HG03045 (cell line): ENCODE measurements around the gene ARHGEF7.
"Not testable (repeated sequence)": the region's sequence is repeated elsewhere in the genome, so short reads cannot be mapped to it uniquely, and the experiment has no call there.

Experiments
- ATAC-seq: cut with Tn5 transposase; IDR thresholded peaks from one replicate; pipeline ENCODE4 v1.9.1; 2021; ENCODE audit warnings: mild to moderate bottlenecking, moderate library complexity; ENCODE audit not compliant: unreplicated experiment

Gene ARHGEF7, protein sequence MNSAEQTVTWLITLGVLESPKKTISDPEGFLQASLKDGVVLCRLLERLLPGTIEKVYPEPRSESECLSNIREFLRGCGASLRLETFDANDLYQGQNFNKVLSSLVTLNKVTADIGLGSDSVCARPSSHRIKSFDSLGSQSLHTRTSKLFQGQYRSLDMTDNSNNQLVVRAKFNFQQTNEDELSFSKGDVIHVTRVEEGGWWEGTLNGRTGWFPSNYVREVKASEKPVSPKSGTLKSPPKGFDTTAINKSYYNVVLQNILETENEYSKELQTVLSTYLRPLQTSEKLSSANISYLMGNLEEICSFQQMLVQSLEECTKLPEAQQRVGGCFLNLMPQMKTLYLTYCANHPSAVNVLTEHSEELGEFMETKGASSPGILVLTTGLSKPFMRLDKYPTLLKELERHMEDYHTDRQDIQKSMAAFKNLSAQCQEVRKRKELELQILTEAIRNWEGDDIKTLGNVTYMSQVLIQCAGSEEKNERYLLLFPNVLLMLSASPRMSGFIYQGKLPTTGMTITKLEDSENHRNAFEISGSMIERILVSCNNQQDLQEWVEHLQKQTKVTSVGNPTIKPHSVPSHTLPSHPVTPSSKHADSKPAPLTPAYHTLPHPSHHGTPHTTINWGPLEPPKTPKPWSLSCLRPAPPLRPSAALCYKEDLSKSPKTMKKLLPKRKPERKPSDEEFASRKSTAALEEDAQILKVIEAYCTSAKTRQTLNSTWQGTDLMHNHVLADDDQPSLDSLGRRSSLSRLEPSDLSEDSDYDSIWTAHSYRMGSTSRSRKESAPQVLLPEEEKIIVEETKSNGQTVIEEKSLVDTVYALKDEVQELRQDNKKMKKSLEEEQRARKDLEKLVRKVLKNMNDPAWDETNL

DNA sequence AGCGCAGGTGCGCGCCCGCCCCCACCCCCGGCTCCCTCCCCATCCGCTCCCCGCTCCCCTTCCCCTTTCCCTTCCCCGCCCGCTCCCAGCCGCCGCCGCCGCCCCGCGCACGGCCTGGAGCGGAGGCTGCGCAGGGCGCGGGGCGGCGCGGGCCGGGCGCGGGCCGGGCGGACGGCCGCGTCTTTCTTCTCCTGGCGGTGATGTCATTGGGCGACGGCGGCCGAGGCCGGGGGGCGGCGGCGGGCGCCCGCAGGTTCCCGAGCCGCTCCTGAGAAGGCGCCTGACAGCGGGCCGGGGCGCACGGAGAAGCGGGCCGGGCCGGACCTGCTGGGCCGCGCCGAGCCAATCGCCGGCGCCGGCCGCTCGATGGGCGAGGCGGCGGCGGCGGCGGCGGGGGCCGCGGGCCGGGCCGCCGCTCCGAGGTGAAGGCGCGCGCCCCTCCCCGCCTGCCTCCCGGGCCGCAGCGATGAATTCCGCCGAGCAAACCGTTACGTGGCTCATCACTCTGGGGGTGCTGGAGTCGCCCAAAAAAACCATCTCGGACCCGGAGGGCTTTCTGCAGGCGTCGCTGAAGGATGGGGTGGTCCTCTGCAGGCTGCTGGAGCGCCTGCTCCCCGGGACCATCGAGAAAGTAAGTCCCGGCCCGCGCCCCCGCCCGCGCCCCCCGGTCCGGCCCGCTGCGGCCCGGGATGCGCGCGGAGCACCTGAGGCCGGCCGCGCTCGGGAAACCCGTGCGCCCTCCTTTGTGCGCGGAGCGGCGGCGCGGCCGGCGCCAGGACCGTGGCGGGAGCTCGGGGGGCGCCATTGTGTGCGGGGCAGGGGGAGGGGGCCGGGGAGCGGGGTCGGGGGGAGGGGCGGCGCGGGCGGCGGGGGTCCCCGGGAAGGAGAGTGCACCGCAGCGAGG, at the start of gene ARHGEF7:
ARHGEF7 (plus strand) TSS at position 250 of the 904 bp plus-strand sequence; CDS start at position 467, 217 bp downstream.
- ATAC-seq, result no peak

- ATAC-seq, result no peak
Observed at GRCh38 chr13:111065698-111066097, 49.4 kb upstream of the ARHGEF7 start.

GRCh38 chr13:111066544-111066943, 48.6 kb upstream of the ARHGEF7 start:
- no peak for ATAC-seq

DNA sequence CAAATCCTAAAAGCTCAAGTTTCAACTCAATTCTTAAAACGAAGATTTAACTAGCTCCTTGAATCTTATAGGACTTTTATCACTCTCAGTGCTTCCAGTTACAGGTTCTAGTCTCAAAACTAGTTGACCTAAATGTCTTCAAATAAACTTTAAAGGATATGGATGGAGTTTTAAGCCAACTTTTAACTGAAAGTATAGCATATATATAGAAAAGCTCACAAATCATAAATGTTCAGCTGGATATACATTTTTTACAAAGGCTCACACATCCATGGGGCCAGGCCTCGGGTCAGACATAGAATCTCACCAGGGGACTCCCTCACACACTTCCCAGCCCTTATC, 47.1 kb upstream of the ARHGEF7 start:
- ATAC-seq, result no peak

DNA sequence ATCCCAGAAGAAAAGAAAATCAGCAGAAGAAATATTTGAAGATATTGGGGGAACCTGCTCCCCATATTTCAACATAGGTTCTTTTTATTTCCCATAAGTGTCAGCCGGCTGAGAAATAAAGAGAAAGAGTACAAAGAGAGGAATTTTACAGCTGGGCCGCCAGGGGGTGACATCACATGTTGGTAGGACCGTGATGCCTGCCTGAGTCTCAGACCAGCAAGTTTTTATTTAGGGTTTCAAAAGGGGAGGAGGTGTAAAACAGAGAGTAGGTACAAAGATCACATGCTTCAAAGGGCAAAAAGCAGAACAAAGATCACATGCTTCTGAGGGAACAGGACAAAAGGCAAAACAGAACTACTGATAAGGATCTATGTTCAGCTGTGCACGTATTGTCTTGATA, 44.0 kb upstream of the ARHGEF7 start:
- not testable (repeated sequence) for ATAC-seq

GRCh38 chr13:111071526-111071925, 43.6 kb upstream of the ARHGEF7 start:
- ATAC-seq, result not testable (repeated sequence)

- no peak for ATAC-seq
Observed at GRCh38 chr13:111074826-111075225, 40.3 kb upstream of the ARHGEF7 start.

GRCh38 chr13:111076155-111077013, 38.7 kb upstream of the ARHGEF7 start:
- ATAC-seq, result no peak

DNA sequence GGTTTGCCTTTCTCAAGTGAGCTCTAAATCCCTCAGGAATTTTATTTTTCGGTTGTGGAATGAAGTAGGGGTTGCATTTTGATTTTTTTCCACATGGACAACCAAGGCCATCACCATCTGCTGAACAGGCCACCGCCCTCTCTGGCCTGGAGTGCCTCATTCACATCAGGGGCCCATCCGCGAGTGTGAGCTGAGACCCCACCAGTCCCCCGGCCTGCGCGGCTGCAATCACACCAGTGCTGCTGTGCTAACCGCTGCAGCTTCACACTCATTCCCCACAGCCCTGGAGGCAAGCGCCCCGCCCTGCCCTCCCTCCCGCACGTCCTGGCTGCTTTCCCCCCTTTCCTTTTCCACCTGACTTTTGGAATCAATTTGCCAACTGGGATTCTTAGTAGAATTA, 35.7 kb upstream of the ARHGEF7 start:
- no peak for ATAC-seq

DNA sequence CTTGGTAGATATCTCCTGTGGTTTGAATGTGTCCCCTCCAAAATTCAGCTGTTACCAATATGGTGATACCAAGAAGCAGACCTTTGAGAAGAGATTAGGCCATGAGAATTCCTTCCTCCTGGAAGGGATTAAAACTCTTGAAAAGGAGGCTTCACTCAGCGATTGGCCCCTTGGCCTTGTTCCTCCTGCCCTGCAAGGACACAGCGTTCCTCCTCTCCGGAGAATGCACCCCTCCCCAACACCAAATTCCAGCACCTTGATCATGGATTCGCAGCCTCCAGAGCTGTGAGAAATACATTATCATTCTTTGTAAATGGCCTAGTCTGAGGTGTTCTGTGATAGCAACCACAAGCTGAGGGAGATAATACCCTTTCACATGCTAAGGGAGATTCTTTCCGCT, 34.5 kb upstream of the ARHGEF7 start:
- ATAC-seq, result no peak

DNA sequence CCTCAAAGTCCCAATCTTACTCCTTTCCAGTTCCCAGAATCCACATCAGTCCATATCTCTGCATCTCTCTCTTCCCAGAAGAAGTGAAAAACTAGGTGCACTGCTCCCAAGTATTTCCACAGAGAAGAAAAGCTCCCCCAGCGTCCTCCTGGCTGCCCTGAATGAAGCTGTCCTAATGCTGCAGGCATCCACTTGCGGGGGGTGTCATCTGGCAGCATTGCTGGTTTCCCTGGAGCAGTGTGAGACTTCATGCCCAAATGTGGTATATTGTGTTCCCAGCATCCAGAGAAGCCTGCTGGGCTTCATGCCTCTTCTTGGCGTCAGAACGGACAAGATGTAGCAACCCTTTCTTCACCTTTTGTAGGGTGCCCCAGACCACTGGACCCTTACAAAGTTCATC, 32.9 kb upstream of the ARHGEF7 start:
- no peak for ATAC-seq

- not testable (repeated sequence) for ATAC-seq
Observed at GRCh38 chr13:111082769-111083168, 32.3 kb upstream of the ARHGEF7 start.

GRCh38 chr13:111083693-111084092, 31.4 kb upstream of the ARHGEF7 start:
- ATAC-seq, result not testable (repeated sequence)

DNA sequence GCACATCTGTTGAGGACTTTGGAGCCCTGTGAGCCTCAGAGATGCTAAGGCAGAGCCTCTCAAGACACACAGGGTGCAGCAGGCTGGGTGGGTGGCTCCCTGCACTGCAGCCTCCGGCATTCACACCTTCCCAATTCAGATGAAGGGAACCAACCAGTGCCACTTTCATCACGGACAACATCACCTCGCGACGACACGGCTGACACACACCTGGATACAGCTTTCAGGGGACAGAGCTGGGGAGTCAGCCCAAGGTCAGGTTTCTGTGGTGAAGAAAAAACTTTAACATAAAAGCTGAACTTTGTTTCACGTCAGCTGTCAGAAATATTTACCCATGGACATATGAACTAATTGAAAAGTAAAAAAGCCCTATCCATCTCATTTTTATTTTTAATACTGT, 24.9 kb upstream of the ARHGEF7 start:
- ATAC-seq, result no peak

DNA sequence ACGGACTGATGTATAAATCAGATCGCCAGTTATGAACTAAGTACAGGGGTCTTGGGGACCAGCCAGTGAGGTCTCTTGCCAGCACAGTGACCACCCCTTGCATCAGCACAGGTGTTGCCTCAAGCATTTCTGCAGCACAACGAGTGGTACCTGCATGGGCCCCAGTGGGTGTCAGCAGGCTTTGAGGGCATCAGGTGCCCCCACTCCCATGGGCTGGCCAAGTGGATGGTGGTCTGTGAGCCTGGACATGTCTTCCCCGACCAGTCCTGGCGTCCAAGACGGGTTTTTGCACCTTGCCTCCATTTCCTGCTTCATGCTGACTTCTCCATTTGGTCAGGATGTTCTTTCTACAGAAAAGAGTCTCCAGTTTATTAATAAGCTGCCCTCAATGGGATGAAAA, 22.4 kb upstream of the ARHGEF7 start:
- ATAC-seq, result no peak

DNA sequence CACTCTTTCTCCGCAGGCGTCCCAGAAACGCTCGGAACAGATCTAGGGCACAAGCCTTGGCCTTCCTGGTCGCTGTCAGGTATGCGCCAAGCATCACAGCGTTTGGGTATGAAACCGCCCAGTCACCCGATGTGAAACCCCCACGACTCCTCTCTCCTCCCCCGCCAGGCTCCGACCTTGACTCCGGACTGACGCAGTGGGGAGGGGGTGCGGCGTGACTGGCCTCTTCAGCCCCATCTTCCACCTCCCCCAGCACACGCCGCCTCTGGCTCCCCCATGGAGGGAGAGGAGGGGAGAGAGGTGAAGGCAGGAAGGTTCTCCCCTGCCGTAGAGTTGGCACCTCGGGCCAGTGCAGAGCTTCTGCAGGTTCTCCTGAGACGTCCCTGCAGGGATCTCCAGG, 22.0 kb upstream of the ARHGEF7 start:
- ATAC-seq, result no peak

- ATAC-seq, result no peak
Observed at GRCh38 chr13:111093634-111094033, 21.5 kb upstream of the ARHGEF7 start.

DNA sequence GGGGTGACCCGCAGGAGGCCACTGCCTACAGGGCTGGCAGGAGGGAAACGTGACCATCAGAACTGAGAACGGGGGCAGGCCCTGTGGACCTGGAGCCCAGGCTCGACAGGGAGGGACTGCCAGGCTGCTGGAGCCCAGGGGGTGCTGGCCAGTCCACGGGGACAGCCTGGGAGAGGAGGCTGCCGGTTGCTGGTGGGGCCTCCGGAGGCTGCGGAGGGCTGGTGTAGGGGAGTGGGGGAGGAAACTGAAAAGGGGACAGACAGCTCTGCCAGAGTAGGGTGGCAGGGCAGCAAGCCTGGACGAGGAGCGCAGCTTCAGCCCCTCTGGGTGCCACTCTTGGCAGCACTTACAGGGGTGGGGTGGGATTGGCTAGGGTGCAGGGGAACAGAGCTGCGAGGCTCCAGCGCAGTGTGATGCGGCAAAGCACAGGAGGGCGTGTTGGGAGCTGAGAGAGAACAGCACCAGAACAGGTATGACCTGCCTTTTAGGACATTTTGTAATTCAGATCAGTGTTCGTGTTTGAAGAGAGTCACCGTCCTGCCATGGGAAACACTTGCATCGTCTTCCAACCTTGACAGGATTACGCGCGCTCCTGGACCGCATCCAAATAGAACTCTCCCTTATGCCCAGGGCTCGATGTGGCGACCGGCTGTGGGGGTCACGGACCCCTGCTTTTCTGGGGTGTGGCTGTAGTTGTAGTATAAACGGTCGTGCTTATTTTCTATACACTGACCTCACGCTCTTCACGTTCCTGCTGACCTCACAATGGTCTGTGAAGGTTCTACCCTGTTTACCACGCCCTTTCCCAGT, 19.9 kb upstream of the ARHGEF7 start:
- ATAC-seq, result no peak

DNA sequence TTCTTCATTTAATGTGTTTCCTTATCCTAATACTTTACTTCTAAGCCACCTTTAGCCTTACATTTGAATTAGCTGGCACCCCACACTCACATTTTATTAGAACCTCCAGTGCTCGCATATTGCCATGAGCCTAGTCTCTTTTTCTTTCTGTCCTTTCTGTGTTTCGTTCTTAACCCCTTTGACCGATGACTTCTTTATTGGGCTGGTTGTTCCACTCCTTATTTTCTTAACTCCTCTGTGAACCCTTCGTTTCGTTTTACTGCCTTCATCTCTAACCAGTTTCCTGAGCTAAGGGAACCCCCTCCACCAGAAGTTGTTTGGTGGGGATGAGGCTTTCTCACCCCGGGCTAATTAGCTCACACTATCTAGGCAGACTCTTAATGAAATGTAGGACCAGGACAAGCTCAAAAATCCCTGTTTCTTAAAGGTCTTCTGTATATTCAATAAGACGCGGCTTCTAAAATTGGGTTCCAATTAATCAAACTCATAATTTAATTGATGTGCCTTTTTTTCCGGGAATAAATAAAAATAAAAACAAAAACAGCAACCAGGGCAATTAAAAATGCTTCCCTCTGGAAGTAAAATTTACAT, 19.1 kb upstream of the ARHGEF7 start:
- no peak for ATAC-seq
